K562 (cell line): ENCODE results near the gene HNF4A.

Experiments used
- CC2D1A ChIP-seq: fragments of 450-650 bp; IDR thresholded peaks from 2 replicates; pipeline ENCODE4 v1.6.1; 2017; ENCODE audit warnings: mild to moderate bottlenecking
- FOXK2 ChIP-seq, 2 experiments: fragments of 450-650 bp; IDR thresholded peaks in 1 of 2; conservative IDR thresholded peaks in 1 of 2; 2 replicates each; pipeline ENCODE4 v1.6.1; 2016; ENCODE audit warnings: low read depth in 2 of 2, mild to moderate bottlenecking in 1 of 2
- HDAC1 ChIP-seq, 2 experiments: fragments of 450-650 bp; IDR thresholded peaks; 2 replicates each; pipeline ENCODE4 v1.6.1; 2016 to 2017; ENCODE audit warnings: inconsistent platforms in 1 of 2, mild to moderate bottlenecking in 1 of 2, moderate library complexity in 1 of 2
- JUN ChIP-seq, 2 experiments: sonication (generic) in 1 of 2; formaldehyde crosslinking in 1 of 2; IDR thresholded peaks; 2 replicates each; pipeline versions ENCODE4 v1.6.1 to v1.8.0; 2012 to 2022; ENCODE audit warnings: borderline replicate concordance in 2 of 2, mild to moderate bottlenecking in 2 of 2, improper control_type of control experiment in 1 of 2, low read depth in 1 of 2, low read length in 1 of 2, missing genetic modification reagents in 1 of 2
- JUND ChIP-seq, 2 experiments: IDR thresholded peaks; 2 replicates in 1 of 2; 3 replicates in 1 of 2; pipeline ENCODE4 v1.6.1; 2011; ENCODE audit warnings: borderline replicate concordance in 2 of 2, low read depth in 2 of 2, low read length in 2 of 2, improper control_type of control experiment in 1 of 2, missing biosample characterization in 1 of 2, missing genetic modification characterization in 1 of 2, missing genetic modification reagents in 1 of 2
- POLR2A ChIP-seq: fragments of 450-650 bp; conservative IDR thresholded peaks from 2 replicates; pipeline ENCODE4 v1.6.1; 2016
- ZBTB1 ChIP-seq: sonication (generic); formaldehyde crosslinking; IDR thresholded peaks from 2 replicates; pipeline ENCODE4 v1.8.1; 2023; ENCODE audit warnings: missing genetic modification reagents, low read depth, mild to moderate bottlenecking, borderline replicate concordance
- TF ChIP-seq, protein P1 (sequence below), 3 experiments: IDR thresholded peaks in 2 of 3; conservative IDR thresholded peaks in 1 of 3; 2 replicates each; pipeline ENCODE4 v1.5.1; 2011 to 2012; ENCODE audit warnings: low read length in 3 of 3, mild to moderate bottlenecking in 3 of 3, control low read depth in 2 of 3, improper control_type of control experiment in 1 of 3, inconsistent platforms in 1 of 3, low read depth in 1 of 3, mixed read lengths in 1 of 3, moderate library complexity in 1 of 3; ENCODE audit not compliant: insufficient read depth in 2 of 3
- TF ChIP-seq, protein P2 (sequence below): sonication (generic); formaldehyde crosslinking; IDR thresholded peaks from 2 replicates; pipeline ENCODE4 v1.8.1; 2022; ENCODE audit warnings: missing genetic modification reagents

DNA sequence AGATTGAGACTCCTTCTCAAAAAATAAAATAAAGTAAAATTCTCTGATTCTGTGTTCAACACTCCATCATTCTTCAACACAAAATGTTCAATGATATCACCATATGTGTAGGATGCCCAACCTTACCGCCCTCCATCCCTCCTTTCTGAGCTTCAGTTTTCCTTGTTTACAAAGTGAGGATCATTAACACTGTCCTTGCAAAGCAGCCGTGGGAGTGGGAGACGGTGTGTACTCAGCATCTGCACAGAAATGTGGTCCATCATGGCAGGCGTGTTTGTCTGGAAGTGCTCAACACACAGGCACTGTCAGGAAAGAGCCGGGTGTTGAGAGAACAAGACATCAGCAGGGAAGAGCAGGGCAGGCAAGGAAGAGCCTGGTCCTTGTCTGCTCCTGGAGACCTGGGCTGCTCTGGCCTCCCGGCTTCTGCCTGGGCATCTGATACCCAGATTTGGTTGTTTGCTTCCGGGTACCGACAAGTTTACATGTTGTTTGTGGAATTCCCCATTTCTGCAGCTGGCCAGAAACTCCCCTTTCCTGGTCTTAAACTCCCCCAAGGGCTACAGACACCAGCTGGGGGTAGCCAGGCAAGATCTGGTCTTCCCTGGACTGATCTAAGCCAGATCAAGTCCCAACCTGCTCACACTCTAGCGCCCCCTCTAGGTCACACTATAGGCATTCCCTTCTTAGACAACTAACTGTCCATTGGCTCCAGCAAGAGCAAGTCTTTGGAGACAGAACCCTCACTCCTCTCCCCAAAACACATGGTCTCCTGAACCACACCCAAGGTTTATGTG, 93.5 kb downstream of the HNF4A start:
- TF ChIP-seq FOXK2 (conservative IDR thresholded peaks at IDR 0.05 in 1 of 2, IDR thresholded peaks at IDR 0.05 in 1 of 2; ENCODE audit: low read depth in 2 of 2) (no peak), HDAC1 (IDR thresholded peaks at IDR 0.05) (no peak), POLR2A (no peak), JUND (IDR thresholded peaks at IDR 0.05; ENCODE audit: borderline replicate concordance, low read depth, low read length) (no peak), JUND (tag; IDR thresholded peaks at IDR 0.05; ENCODE audit: borderline replicate concordance, low read depth, low read length) (no peak), CC2D1A (no peak), ZBTB1 (CRISPR knock-in tag) (no peak), JUN (IDR thresholded peaks at IDR 0.05; ENCODE audit: borderline replicate concordance, low read depth, low read length) (no peak), JUN (CRISPR knock-in tag; IDR thresholded peaks at IDR 0.05; ENCODE audit: borderline replicate concordance) (no peak)
- TF ChIP-seq, protein P1, sequence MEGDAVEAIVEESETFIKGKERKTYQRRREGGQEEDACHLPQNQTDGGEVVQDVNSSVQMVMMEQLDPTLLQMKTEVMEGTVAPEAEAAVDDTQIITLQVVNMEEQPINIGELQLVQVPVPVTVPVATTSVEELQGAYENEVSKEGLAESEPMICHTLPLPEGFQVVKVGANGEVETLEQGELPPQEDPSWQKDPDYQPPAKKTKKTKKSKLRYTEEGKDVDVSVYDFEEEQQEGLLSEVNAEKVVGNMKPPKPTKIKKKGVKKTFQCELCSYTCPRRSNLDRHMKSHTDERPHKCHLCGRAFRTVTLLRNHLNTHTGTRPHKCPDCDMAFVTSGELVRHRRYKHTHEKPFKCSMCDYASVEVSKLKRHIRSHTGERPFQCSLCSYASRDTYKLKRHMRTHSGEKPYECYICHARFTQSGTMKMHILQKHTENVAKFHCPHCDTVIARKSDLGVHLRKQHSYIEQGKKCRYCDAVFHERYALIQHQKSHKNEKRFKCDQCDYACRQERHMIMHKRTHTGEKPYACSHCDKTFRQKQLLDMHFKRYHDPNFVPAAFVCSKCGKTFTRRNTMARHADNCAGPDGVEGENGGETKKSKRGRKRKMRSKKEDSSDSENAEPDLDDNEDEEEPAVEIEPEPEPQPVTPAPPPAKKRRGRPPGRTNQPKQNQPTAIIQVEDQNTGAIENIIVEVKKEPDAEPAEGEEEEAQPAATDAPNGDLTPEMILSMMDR (IDR thresholded peaks at IDR 0.05 in 2 of 3, conservative IDR thresholded peaks at IDR 0.05 in 1 of 3; ENCODE audit: insufficient read depth in 2 of 3, low read depth in 1 of 3, low read length in 3 of 3), result peak; percentile 73 to 80 (median 75)
- TF ChIP-seq, protein P2, sequence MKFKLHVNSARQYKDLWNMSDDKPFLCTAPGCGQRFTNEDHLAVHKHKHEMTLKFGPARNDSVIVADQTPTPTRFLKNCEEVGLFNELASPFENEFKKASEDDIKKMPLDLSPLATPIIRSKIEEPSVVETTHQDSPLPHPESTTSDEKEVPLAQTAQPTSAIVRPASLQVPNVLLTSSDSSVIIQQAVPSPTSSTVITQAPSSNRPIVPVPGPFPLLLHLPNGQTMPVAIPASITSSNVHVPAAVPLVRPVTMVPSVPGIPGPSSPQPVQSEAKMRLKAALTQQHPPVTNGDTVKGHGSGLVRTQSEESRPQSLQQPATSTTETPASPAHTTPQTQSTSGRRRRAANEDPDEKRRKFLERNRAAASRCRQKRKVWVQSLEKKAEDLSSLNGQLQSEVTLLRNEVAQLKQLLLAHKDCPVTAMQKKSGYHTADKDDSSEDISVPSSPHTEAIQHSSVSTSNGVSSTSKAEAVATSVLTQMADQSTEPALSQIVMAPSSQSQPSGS (CRISPR knock-in tag), result no peak
